Activated CD4-positive, CD25-positive, alpha-beta regulatory T cell treated with anti-CD3 and anti-CD28 coated beads, Interleukin-2, amount 50 U/mL, for 24 hours (primary cell): ENCODE measurements around the gene FOXO1.

Source experiments
- ATAC-seq, 2 donors: fragments of 150-1000 bp; cut with Tn5 transposase; one replicate each; pipeline ENCODE4 v1.10.0; 2021; ENCODE audit warnings: mild to moderate bottlenecking in 1 of 2, moderate library complexity in 1 of 2

FOXO1 gene

DNA sequence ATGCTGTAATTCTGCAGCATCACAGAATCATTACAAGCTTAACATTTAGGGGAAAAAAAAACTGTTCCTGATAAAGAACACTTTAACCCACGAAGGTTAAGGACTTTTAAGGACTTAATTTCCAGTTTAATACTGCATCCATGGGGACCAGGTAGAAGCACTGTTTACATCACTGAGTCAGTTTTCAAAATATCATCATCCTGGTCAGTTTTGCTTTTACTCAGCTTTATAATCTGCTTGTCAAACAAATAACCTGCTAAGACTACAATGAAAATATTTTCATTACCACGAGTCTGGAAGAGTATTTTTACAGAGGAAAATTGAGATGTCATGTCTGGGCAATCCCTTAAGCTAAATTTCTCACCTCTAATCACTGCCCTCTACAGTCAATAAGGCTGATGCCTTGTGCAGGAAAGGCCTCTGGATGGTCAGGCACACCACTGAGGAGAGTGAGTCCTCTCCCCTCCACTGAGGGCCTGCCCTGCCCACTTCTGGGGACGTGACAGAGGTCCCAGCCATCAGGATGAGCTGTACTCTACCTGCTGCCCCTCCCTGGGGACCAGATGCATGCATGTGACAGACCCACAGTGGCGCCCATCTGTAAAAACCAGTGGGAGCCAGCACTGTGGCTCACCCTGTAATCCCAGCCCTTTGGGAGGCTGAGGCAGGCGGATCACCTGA lies 31.0 kb downstream of the FOXO1 start:
- peak in 1 of 2 donors; percentile 15 for ATAC-seq

DNA sequence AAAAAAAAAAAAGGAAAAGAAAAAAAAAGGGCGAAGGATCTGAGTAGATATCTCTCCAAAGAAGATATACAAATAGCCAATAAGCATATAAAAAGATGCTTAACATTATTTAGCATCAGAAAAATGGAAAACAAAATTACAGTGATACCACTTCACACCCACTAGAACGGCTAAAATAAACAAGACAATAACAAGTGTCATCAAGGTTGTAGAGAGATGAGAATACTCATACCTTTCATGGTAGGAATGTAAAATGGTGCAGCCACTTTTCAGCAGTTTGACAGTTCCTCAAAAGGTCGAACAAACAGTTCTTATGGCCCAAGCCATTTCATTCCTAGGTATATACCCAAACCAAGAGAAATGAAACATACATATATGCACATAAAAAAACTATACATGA lies 33.5 kb downstream of the FOXO1 start:
- no peak for ATAC-seq

DNA sequence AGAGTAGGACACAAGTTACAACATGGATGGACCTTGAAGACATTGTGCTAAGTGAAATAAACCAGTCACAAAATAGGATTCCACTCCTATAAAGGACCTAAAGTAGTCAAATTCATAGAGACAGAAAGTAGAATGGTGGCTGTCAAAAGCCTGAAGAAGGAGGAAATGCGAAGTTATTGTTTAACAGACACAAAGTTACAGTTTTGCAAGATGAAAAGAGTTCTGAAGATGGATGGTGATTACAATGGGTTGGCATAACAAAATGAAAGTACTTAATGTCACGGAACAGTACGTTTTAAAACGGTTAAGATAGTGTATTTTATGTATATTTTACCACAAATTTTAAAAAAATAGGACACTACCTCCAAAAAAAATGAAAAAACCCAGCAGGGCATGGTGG lies 34.8 kb downstream of the FOXO1 start:
- ATAC-seq: no peak

DNA sequence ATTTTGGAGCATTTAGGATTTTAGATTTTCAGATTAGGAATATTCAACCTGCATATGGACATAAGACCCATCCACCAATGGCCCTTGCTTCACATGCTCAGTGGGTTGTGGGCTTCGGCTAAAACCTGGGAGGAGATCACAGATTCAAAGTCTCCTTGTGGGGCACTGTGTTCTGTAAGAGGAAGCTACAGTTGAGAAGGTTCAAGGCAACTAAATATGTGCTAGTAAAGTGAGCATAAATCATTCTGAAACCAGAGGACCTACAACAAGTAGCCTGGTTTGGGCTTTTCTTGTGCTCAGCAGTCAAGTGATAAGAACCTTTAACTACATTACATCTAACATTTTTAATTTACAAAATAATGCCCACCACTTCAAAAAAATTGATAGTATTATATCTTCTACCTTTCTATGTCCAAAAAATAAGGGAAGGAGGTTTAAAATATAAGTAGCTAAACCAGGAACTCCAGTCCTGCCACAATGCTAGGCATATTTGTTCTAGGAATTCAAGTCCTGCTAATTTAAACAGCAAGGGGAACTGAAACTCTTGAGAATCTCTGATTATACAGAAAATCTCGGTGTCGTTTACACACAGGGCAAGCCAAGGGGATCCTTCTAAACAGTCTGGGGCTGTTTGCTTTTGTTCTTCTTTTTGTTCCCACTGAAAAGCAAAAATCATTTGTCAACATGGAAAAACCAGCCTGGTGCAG lies 36.6 kb downstream of the FOXO1 start:
- peak; percentile 23 to 34 for ATAC-seq

DNA sequence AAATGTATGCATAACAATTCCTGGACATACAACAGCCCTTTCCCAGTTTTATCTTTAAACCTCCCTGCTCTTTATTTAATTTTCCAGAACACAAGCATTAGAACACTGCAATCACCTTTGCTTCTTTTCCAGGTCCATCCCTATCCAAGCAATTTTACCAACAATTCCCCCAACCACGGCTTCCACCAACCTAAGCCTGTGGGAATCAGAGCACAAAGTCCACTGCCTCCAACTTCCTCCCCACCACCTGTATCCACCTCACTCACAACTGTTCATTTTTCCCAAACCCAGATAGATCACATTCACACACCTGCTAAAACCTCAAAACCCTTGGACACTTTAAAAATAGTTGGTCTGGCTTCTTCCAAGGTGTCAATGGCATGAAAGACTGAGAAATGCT lies 39.5 kb downstream of the FOXO1 start:
- ATAC-seq: no peak

DNA sequence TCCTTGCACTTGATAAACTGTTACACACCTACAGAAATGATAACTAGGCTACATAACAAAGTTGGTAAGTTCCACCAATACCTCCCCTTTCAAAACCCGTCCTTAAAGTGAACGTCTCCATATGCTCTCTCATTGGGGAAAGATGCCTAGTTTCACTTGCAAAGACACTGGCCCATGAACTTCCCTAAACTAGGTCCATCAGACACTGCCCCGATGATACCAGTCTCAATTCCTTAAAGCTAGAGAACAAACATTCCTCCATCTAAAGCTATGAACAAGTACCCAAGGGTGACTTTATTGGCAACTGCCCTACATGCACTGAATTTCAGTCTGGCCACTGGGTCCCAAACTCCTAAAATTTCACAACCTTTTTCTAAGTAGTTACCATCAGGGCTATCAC lies 39.9 kb downstream of the FOXO1 start:
- no peak for ATAC-seq

DNA sequence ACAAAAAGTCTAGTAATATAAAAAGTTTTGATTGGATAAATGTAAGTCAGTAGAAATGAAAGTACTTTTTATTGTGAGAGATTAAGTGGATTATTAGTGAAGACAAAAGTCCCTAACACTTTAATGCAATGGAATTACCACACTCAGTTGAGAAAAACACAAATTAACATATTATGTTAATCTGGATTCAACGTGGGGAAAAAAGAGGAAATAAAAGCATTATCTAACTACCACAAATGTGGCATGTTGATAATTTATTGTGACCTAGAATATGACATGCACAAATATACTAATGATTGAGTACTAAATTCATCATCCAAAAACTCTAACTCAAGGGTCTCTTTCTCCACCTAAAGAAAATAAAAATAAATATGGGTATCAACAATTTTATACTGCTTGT lies 41.5 kb downstream of the FOXO1 start:
- peak in 1 of 2 donors; percentile 8 for ATAC-seq

DNA sequence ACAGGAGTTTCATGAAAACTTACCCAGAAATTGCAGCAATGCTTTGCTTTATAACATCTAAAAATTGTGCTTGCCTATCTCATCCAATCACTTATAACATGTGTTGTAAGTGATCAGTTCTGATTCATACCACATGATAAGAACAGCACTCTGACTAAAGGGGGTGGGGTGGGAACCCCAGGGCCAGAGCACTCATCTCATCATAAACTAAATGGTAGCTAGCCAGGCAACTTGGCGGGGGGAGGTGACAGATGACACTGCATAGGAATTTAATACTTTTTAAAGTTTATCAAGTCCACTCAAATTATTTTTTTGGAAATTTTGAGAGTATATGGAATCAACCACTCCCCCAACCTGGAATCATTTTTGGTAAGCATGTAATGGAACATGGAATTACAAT lies 42.1 kb downstream of the FOXO1 start:
- ATAC-seq: peak; percentile 89 to 96

DNA sequence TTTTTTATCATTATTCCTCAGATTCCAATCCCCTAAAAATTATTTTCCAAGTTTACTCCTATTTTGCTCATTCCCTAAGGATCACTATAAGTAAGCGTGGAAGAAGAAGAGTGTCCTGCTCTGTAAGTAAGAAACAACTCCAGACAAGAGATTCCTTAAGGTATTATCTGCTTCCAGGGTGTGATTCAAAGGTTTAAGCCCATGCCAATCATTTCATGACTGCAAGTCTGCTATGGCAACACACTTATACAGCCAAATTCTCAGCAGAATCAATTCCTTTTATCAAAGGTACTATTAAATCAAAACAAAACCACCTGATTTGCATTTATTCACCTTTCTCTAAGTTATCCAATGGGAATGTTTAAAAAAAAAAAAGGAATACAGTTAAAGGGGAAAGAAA lies 43.7 kb downstream of the FOXO1 start:
- ATAC-seq: no peak

DNA sequence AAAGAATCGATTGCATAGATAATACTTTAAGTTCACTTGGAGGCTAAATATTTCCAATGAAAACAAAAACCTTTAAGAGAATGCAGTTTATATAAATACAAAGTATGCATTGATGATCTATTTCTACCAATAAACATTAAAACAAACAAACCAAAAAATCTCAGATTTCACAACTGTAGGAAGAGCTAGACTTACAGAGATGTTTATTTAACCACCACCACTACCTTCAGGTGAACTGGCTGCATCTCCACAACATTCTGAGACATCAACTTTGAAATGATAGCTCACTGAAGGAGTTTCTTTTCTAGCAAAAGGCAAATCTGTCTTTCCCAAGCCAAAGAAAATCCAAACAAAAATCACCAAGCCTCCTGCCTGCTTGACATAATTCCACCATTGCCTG lies 44.2 kb downstream of the FOXO1 start:
- ATAC-seq: no peak

DNA sequence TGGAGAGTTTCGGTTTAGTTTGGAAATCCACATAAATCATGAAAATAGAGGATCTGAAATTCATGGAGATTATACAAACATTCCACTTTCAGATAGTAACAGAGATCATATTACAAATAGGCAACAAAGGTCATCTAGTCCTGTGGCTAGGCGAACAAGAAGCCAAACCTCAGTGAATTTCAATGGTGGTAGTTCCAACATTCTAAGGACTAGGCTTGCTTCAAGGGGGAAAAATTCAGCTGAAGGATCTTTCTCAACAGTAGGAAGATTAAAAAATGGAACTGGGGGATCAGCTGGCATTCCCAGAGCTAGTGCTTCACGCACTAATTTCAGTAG lies 47.0 kb downstream of the FOXO1 start:
- ATAC-seq: no peak

DNA sequence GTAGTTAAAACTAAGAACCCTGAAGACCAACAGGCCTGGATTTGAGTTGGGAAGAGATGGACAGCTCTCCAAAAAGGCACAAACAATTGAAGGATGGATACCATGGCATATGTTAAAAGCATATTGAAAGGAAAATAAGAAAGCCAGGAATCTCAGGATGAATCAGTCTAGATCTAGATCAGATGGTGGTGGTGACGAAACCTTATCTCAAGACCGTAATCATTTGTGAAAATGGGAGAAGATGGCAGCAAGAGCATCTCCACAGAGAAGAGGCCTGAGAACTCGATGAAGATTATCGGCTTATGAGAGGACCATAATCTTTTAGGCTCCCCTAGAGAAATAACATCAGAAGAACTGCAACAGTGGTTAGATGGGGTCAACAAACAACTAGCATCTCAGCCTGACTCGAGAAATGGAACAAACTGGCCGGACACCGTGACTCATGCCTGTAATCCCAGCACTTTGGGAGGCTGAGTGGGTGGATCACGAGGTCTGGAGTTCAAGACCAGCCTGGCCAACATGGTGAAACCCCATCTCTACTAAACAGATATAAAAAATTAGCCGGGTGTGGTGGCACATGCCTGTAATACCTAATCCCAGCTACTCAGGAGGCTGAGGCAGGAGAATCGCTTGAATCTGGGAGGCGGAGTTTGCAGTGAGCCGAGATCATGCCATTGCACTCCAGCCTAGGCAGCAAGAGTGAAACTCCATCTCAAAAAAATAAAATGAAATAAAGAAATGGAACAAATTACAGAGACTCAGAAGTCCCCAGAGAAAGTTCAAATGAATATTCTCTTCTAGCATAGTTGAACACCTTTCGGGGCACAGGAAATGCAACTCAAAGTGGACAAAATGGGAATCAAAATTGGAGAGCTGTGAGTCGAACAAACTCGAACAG lies 47.6 kb downstream of the FOXO1 start:
- ATAC-seq: no peak

DNA sequence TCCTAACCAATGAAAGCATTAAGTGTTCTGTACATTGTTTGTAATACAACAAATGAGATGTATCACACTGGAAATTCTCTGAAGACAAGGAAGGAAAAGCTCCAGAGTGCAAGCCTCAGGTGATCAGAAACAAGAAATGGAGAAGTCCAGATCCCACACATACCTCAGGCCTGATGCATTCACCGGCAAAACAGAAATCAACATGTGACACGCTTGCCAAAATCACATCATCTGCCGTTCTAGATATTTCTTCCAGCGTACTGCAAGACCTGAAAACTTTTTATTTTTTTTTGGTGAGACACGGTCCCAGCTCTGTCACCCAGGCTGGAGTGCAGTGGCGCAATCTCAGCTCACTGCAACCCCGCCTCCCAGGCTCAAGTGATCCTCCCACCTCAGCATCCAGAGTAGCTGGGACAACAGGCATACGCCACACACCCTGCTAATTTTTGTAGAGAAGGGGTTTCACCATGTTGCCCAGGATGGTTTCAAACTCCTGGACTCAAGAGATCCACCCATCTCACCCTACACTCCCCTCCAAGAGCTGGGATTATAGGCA lies 48.6 kb downstream of the FOXO1 start:
- no peak for ATAC-seq

DNA sequence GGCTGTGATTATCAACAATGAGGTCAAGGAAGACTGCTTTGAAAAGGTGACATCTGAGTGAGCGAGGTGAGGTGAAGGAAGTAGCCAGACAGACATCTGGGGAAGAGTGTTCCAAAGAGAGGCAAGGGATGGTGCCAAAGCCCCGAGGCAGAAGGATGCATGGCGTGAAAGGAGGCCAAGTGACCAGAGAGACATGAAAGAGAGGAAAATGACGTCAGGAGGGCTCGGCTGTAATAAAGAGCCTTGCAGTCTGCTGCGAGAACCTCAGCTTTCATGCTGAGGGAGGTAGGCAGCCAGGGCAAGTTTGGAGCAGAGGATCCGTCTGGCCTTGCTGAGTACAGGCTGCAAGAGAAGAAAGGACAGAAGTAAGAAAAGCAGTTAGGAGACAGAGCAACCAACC lies 50.8 kb downstream of the FOXO1 start:
- no peak for ATAC-seq

DNA sequence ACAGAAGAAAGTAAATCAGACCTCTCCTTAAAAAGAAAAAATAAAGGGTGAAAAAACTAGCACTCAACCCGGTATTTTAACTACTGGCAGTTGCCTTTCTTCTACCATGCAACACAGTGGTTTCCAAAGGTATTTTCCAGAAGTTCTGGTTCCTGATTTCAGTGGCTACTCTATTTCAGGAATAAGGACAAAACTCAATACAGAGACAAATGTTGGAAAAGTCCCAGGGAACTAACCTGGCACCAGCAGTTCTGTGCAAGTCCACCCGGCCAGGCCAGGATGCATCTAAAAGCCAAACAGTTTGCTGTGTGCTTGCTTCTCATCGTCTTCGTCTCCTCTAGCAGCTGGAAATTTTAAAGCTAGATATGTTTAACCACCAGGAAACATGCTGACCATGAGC lies 52.5 kb downstream of the FOXO1 start:
- no peak for ATAC-seq

DNA sequence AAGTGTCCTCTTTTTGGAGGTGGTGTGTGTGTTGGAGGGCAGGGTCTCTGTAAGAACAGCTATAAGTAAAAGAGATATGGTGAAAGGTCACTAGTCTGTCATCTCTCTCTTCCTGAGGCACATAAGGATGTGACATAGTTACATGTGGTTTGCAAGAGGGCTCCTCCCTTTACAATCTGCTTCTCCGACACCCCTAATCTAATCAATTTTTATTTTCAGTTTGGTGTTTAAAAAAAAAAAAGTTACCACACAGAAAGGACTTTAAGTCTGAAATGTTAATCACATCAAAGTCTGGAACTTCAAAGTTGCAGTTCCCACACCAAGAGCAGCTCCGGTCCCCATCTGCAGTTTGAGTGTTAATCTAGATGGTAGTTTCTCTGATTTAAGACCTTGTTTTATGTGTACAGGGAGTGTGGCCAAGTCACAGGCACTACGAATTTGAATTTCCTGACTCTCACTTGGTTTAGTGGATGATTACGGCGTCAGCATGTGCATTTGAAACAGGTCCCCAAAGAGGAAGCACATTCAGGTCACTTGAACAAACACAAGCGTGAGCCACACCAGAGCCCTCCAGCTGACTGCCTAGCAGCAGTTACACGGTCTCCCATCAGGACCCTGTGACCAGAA lies 53.1 kb downstream of the FOXO1 start:
- ATAC-seq: peak; percentile 76 to 82

DNA sequence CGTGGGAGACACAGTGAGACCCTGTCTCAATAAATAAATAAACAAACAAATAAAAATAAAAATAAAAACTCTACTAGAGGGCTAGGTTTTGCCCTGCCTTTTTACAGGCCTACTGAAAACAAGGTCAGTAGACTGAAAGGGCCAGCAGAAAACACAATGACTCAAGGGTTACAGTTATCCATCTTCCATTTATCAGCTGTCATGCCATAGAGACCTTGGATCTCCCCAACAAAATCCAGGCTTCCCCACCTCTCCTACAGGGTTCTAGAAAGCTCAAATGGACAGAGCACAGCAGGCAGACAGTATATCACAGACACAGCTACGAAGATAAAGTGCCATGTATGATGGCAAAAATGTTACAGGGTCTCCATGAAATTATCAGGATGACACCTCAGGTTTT lies 54.4 kb downstream of the FOXO1 start:
- ATAC-seq: no peak

DNA sequence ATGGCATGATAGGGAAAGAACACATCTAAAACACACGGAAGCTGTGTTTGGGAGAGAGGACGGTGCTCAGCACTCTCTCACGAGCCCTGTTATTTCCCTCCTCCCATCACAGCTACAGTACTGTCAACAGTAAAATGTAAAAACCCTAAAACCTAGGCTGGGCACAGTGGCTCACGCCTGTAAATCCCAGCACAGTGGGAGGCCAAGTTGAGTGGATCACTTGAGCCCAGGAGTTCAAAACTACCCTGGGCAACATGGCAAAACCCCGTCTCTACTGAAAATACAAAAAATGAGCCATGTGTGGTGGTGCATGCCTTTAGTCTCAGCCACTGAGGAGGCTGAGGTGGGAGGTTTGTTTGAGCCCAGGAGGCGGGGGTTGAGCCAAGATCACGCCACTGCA lies 54.8 kb downstream of the FOXO1 start:
- no peak for ATAC-seq

DNA sequence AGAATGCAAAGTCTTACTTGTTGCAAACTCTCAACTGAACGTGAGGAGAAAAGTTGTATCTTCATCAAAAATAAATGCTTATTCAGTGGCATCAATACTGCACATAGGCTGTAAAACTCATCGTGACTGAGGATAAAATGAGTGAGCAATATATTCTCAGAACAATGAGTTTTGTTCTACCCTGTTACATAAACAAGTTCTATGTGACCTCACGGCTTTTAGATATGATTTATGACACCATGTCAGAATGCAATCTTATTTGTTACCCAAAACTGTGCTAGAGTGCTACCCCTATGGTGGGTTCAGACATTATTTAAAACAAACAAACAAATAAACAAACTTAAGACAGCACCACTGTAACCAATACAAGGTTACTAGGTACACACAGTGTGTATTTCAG lies 55.4 kb downstream of the FOXO1 start:
- ATAC-seq: peak; percentile 64 to 68

DNA sequence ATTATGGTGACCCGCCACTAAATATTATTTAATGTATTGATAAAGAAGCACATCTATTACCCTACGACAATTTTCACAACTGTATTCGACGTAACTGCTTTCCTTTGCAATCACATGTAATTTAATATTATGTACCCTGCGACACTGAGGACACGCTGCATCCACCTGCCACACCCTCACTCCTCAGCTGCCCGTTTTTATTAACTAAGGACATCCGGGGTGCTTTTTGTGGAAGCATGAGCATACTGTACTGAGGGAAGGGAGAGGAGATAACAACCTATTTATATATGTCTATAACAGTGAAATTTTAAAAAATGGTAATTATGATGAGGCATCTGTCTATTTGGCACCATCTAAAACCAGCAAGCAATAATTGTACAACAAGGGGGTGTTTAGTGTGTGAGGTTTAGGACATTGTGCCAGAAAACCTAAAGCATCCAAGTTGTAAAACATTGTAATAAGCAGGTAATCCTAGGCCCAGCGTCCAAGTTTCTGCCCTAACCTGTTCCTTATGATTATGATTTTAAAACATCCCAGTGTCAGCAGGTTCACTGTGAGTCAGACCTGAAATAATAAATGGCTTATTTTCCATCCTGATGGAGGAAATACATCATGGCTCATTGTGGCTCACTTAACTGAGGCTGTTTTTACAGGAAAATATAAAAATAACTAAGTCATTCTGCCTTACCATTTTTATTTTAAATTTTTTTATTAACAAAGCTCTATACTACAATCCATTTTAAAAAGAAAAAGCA lies 56.3 kb downstream of the FOXO1 start:
- no peak for ATAC-seq

DNA sequence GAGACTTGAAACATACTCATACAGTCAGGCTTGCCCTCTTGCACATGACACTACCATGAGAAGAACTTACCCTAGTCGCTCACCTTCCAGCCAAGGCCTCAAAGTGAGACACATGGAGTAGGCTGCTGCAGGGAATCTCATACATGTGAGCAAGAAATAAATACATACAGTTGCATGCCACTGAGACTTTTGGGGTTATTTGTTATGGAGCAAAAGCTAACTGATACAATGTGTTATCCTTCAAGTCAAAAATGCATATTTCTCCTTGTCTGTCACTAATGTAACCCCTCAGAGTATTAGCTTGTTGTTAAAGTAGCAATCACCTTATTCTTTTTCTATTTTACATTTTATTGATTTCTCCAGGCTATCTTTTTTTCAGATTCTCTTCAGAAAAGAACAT lies 58.1 kb downstream of the FOXO1 start:
- no peak for ATAC-seq

DNA sequence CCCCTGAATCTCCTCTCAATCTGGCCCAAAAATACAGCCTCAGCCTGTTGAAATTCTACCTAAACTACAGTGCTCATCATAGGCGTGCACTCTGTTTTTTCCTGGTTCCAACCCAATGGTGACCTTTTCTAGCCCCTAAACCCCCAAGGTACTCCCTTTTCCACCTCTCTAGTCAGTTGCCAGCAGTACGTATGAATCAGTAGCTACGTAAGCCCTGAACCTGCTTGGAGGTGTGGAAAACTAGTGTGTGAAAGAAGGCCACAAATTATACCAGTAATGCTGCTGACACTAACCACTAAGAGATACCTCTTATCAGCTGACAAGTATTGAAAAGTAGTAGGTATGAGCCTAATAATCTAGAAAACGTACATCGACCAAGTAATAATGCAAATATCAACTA lies 60.9 kb downstream of the FOXO1 start:
- peak; percentile 69 to 73 for ATAC-seq
